Panc1 (cell line): ENCODE data around the gene FTO. TPM values are rescaled to one million over a fixed set of nuclear protein-coding genes. Genes with fewer than 3 reads are reported as not detected.

Experiments used
- ATAC-seq: fragments of 200-7000 bp; cut with Tn5 transposase; 2 replicates; pipeline ENCODE4 v1.9.1; 2020; ENCODE audit warnings: mild to moderate bottlenecking, moderate library complexity
- BruUV-seq: library from RNA; stranded (reverse); fragments of 400-500 nt; replicated peaks from 2 replicates; lab custom pipeline; 2021; lab: Mats Ljungman, UMichigan
- CTCF ChIA-PET: fragments of 300-600 bp; sonication (Branson Sonifier 250); formaldehyde crosslinking; loops from one replicate; lab custom pipeline; 2022; ENCODE audit warnings: antibody characterized with exemption; lab: Charles Lee
- POLR2A ChIA-PET: fragments of 300-600 bp; sonication (Branson Sonifier 250); formaldehyde crosslinking; loops from one replicate; lab custom pipeline; 2022; ENCODE audit warnings: antibody characterized with exemption; lab: Charles Lee
- DNase-seq: peaks from one replicate; pipeline ENCODE4 v3.0.0-alpha.2; 2010; ENCODE audit warnings: low read depth, low spot score
- H3K27ac ChIP-seq: 2 replicates; pipeline ENCODE4 v1.5.1; 2011; ENCODE audit warnings: mild to moderate bottlenecking, low read length, inconsistent platforms
- H3K27me3 ChIP-seq: fragments of 200-500 bp; sonication (Bioruptor generic); 2 replicates; pipeline ENCODE4 v1.6.0; 2014; ENCODE audit warnings: low read length, inconsistent platforms; ENCODE audit not compliant: control insufficient read depth, insufficient read depth
- H3K36me3 ChIP-seq: fragments of 200-500 bp; sonication (Bioruptor generic); 2 replicates; pipeline ENCODE4 v1.5.1; 2014; ENCODE audit warnings: inconsistent platforms, mild to moderate bottlenecking, low read length, moderate library complexity; ENCODE audit not compliant: control insufficient read depth, insufficient read depth
- H3K4me1 ChIP-seq: 2 replicates; pipeline ENCODE4 v1.5.1; 2011; ENCODE audit warnings: inconsistent platforms, mild to moderate bottlenecking, low read length, moderate library complexity; ENCODE audit not compliant: control insufficient read depth, insufficient read depth
- H3K4me3 ChIP-seq, 2 experiments: 2 replicates each; pipeline ENCODE4 v1.5.1; 2011 to 2012; ENCODE audit warnings: low read depth in 2 of 2, low read length in 2 of 2, mild to moderate bottlenecking in 2 of 2, inconsistent platforms in 1 of 2, moderate library complexity in 1 of 2
- H3K9me3 ChIP-seq: fragments of 200-500 bp; sonication (Bioruptor generic); 2 replicates; pipeline ENCODE4 v1.5.1; 2014; ENCODE audit warnings: low read depth, mild to moderate bottlenecking, inconsistent platforms, low read length, moderate library complexity; ENCODE audit not compliant: control insufficient read depth, insufficient read depth
- CTCF ChIP-seq: fragments of 450-650 bp; IDR thresholded peaks from 2 replicates; pipeline ENCODE4 v1.5.1; 2017; ENCODE audit warnings: mild to moderate bottlenecking
- POLR2AphosphoS5 ChIP-seq: IDR thresholded peaks from 2 replicates; pipeline ENCODE4 v1.6.1; 2012; ENCODE audit warnings: mild to moderate bottlenecking, low read depth, low read length, moderate library complexity
- REST ChIP-seq, 2 experiments: IDR thresholded peaks; 2 replicates each; pipeline ENCODE4 v1.6.1; 2011 to 2012; ENCODE audit warnings: low read depth in 2 of 2, control low read depth in 1 of 2, low read length in 1 of 2, mild to moderate bottlenecking in 1 of 2, moderate library complexity in 1 of 2; ENCODE audit not compliant: insufficient read depth in 1 of 2
- SIN3A ChIP-seq: IDR thresholded peaks from 2 replicates; pipeline ENCODE4 v1.6.1; 2012; ENCODE audit warnings: low read depth, mild to moderate bottlenecking, low read length, moderate library complexity, borderline replicate concordance; ENCODE audit not compliant: insufficient read depth
- TCF7L2 ChIP-seq: IDR thresholded peaks from 2 replicates; pipeline ENCODE4 v1.6.1; 2011; ENCODE audit warnings: mild to moderate bottlenecking, low read depth, low read length, inconsistent platforms
- in situ Hi-C: cut with HindIII; loops from 2 replicates; pipeline ENCODE4 v1.10.0; 2016; ENCODE audit warnings: low sequenced_read_pairs, low pct_unique_long_range_greater_than_20kb
- intact Hi-C: fragments of 100-400 bp; cut with micrococcal nuclease; formaldehyde crosslinking; loops from one replicate; pipeline ENCODE4 v1.10.0; 2022; ENCODE audit not compliant: unreplicated experiment
- total RNA-seq: library from RNA; stranded (reverse); gene quantifications from one replicate; pipeline ENCODE4 v1.2.1, GENCODE V29; 2021; ENCODE audit not compliant: unreplicated experiment

The FTO gene
- total RNA-seq, 1 experiment from 2014 or later = 38.2 TPM

GRCh38 chr16:54061454-54061853, 357.5 kb downstream of the FTO start:
- H3K27ac ChIP-seq = no peak overlapping the region
- TF ChIP-seq CTCF (no peak), POLR2AphosphoS5 (no peak), REST (IDR thresholded peaks at IDR 0.05; ENCODE audit: insufficient read depth in 1 of 2, low read depth in 2 of 2, low read length in 1 of 2) (no peak), SIN3A (no peak), TCF7L2 (no peak)
- no peaks in the 10 kb centered on the region for H3K27me3 ChIP-seq
- ChIA-PET CTCF (no interaction called here), POLR2A (no interaction called here)
- H3K36me3 ChIP-seq = no peaks in the 10 kb centered on the region
- H3K9me3 ChIP-seq = no peaks in the 10 kb centered on the region
- in situ Hi-C loops (no loop called here), intact Hi-C loops (no loop called here)
- no peak for DNase-seq
- BruUV-seq = no TSS peak
- no peak overlapping the region for H3K4me3 ChIP-seq
- no peaks in the 10 kb centered on the region for H3K4me1 ChIP-seq
- no peak for ATAC-seq

GRCh38 chr16:54062361-54063278, 358.7 kb downstream of the FTO start:
- in situ Hi-C loops (no loop called here), intact Hi-C loops (no loop called here)
- ATAC-seq (no peak), DNase-seq (no peak)
- H3K9me3 ChIP-seq = no peaks in the 10 kb centered on the region
- no peaks in the 10 kb centered on the region for H3K27me3 ChIP-seq
- no TSS peak for BruUV-seq
- H3K27ac ChIP-seq = no peak overlapping the region
- ChIA-PET POLR2A (no interaction called here), CTCF (no interaction called here)
- TF ChIP-seq CTCF (peak; percentile 20), REST (IDR thresholded peaks at IDR 0.05; ENCODE audit: insufficient read depth in 1 of 2, low read depth in 2 of 2, low read length in 1 of 2) (no peak)
- no peak overlapping the region for H3K4me3 ChIP-seq
- no peaks in the 10 kb centered on the region for H3K4me1 ChIP-seq
- H3K36me3 ChIP-seq = no peaks in the 10 kb centered on the region
